Smooth muscle cell (in vitro differentiated cells): Measurements from ENCODE around the gene MRPS27. TPM values are rescaled to one million over a fixed set of nuclear protein-coding genes. Genes with fewer than 3 reads are reported as not detected.

Experiments
- DNase-seq: peaks from one replicate; lab custom pipeline; 2025; ENCODE audit not compliant: unreplicated experiment; lab: John Stamatoyannopoulos, UW
- H2AFZ ChIP-seq: fragments of 200-600 bp; sonication (generic); 2 replicates; pipeline ENCODE4 v1.6.0; 2016; ENCODE audit warnings: antibody characterized with exemption, low read depth, mild to moderate bottlenecking
- H3F3A ChIP-seq: fragments of 200-600 bp; sonication (generic); 2 replicates; pipeline ENCODE4 v1.6.0; 2017; ENCODE audit warnings: antibody characterized with exemption, low read depth
- H3K27ac ChIP-seq: fragments of 200-600 bp; sonication (generic); 2 replicates; pipeline ENCODE4 v1.5.1; 2016; ENCODE audit warnings: low read depth, mild to moderate bottlenecking
- H3K27me3 ChIP-seq: fragments of 200-600 bp; sonication (generic); 2 replicates; pipeline ENCODE4 v1.6.1; 2016; ENCODE audit warnings: low read depth, mild to moderate bottlenecking
- H3K36me3 ChIP-seq: fragments of 200-600 bp; sonication (generic); 2 replicates; pipeline ENCODE4 v1.5.1; 2016; ENCODE audit warnings: low read depth
- H3K4me1 ChIP-seq: fragments of 200-600 bp; sonication (generic); 2 replicates; pipeline ENCODE4 v1.5.1; 2016; ENCODE audit warnings: low read depth
- H3K4me2 ChIP-seq: fragments of 200-600 bp; sonication (generic); 2 replicates; pipeline ENCODE4 v1.6.0; 2016; ENCODE audit warnings: mild to moderate bottlenecking
- H3K4me3 ChIP-seq: fragments of 200-600 bp; sonication (generic); 2 replicates; pipeline ENCODE4 v1.5.1; 2016; ENCODE audit warnings: mild to moderate bottlenecking
- H3K79me2 ChIP-seq: fragments of 200-600 bp; sonication (generic); 2 replicates; pipeline ENCODE4 v1.6.0; 2016; ENCODE audit warnings: low read depth, mild to moderate bottlenecking
- H3K9ac ChIP-seq: fragments of 200-600 bp; sonication (generic); 2 replicates; pipeline ENCODE4 v1.6.0; 2016; ENCODE audit warnings: low read depth
- H3K9me3 ChIP-seq: fragments of 200-600 bp; sonication (generic); replicated peaks from 2 replicates; pipeline ENCODE4 v1.5.1; 2016; ENCODE audit warnings: low read depth
- H4K20me1 ChIP-seq: fragments of 200-600 bp; sonication (generic); 2 replicates; pipeline ENCODE4 v1.6.0; 2016; ENCODE audit warnings: low read depth
- WGBS: methylation state at CpG from one replicate; pipeline ENCODE4 v1.1.7; 2016; ENCODE audit warnings: low lambda C conversion rate; 5-methylcytosine and 5-hydroxymethylcytosine counted together
- polyA plus RNA-seq: library from polyadenylated mRNA; unstranded; fragments of >200 nt; fragmentation: Nextera tagmentation; extraction: Ambion mirVana; gene quantifications from 2 replicates; pipeline ENCODE4 v1.2.1, GENCODE V29; 2016
- total RNA-seq: library from RNA; depleted of rRNA; stranded (reverse); fragments of >200 nt; gene quantifications from 2 replicates; pipeline ENCODE4 v1.2.3, GENCODE V29; 2014
- TF ChIP-seq, protein P1 (sequence below): fragments of 200-600 bp; sonication (generic); IDR thresholded peaks from 2 replicates; pipeline ENCODE4 v1.5.1; 2017; ENCODE audit warnings: borderline replicate concordance, mild to moderate bottlenecking, antibody characterized with exemption; ENCODE audit not compliant: insufficient read depth, poor library complexity, severe bottlenecking

The MRPS27 gene
- total and polyA plus RNA-seq, 2 experiments from 2014 or later = 36.7 to 38.3 TPM

DNA sequence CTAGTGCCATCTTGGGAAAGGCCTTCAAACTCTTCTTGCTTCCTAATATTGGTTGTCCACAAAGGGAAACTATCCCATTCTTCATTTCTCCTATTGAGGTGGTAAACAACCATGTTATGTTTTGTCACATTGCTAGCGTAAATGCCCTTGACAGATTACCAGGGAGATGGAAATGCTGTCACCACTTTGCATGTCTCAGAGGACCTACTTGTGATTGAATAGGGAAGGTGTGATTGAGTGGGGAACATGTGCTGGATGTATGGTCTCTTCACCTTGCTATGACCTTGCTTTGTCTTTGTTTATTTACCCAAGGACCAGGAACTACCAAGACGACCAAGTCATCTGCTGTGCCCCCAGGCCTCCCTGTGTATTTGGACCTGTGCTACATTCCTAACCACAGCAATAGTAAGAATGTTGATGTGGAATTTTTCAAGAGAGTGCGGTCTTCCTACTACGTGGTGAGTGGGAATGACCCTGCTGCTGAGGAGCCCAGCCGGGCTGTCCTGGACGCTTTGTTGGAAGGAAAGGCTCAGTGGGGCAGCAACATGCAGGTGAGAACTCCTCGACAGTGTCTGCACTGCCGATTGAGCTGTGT lies 116.7 kb downstream of the MRPS27 start:
- H3K27ac ChIP-seq = peak overlapping the region; percentile 26
- no peak overlapping the region for H3K9ac ChIP-seq
- no peak overlapping the region for H3K4me3 ChIP-seq
- H3K27me3 ChIP-seq = no peaks in the 10 kb centered on the region
- peaks cover 23% of the 10 kb centered on the region for H3F3A ChIP-seq
- peaks cover 15% of the 10 kb centered on the region for H3K36me3 ChIP-seq
- DNase-seq = no peak
- no peak overlapping the region for H2AFZ ChIP-seq
- peaks cover 5% of the 10 kb centered on the region for H3K79me2 ChIP-seq
- TF ChIP-seq, protein P1, sequence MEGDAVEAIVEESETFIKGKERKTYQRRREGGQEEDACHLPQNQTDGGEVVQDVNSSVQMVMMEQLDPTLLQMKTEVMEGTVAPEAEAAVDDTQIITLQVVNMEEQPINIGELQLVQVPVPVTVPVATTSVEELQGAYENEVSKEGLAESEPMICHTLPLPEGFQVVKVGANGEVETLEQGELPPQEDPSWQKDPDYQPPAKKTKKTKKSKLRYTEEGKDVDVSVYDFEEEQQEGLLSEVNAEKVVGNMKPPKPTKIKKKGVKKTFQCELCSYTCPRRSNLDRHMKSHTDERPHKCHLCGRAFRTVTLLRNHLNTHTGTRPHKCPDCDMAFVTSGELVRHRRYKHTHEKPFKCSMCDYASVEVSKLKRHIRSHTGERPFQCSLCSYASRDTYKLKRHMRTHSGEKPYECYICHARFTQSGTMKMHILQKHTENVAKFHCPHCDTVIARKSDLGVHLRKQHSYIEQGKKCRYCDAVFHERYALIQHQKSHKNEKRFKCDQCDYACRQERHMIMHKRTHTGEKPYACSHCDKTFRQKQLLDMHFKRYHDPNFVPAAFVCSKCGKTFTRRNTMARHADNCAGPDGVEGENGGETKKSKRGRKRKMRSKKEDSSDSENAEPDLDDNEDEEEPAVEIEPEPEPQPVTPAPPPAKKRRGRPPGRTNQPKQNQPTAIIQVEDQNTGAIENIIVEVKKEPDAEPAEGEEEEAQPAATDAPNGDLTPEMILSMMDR = no peak
- 92% methylated on average over 8 of the region's 8 CpGs for WGBS
- H3K4me1 ChIP-seq = peaks cover 6% of the 10 kb centered on the region
- no peak overlapping the region for H3K4me2 ChIP-seq
- H4K20me1 ChIP-seq = peaks cover 8% of the 10 kb centered on the region
- H3K9me3 ChIP-seq = no peaks in the 10 kb centered on the region

- no peak for DNase-seq
- peaks cover 23% of the 10 kb centered on the region for H3F3A ChIP-seq
Measured at GRCh38 chr5:72202331-72202825, 117.7 kb downstream of the MRPS27 start.

DNA sequence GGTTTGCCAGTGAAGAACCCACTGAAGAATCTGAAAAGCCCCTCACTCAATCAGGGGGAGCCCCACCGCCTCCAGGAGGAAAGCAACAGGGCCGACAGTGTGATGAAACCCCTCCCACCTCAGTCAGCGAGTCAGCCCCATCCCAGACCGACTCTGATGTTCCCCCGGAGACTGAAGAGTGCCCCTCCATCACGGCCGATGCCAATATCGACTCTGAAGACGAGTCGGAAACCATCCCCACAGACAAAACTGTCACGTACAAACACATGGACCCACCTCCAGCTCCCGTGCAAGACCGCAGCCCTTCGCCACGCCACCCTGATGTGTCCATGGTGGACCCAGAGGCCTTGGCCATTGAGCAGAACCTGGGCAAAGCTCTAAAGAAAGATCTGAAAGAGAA lies 120.4 kb downstream of the MRPS27 start:
- TF ChIP-seq, protein P1 = no peak
- Histone ChIP-seq H4K20me1 (peaks cover 8% of the 10 kb centered on the region), H3K9ac (no peak overlapping the region), H3K9me3 (no peaks in the 10 kb centered on the region), H3K27me3 (no peaks in the 10 kb centered on the region), H3K27ac (no peak overlapping the region), H3K4me2 (no peak overlapping the region), H3K4me3 (no peak overlapping the region), H3K4me1 (no peaks in the 10 kb centered on the region), H3K36me3 (peaks cover 23% of the 10 kb centered on the region), H3F3A (peaks cover 11% of the 10 kb centered on the region), H3K79me2 (peaks cover 5% of the 10 kb centered on the region), H2AFZ (no peak overlapping the region)
- DNase-seq = no peak
- WGBS = 97% methylated on average over 15 of the region's 15 CpGs

More at GRCh38 chr5:72202331-72202825, 117.7 kb downstream of the MRPS27 start:
- Histone ChIP-seq H3K36me3 (peaks cover 24% of the 10 kb centered on the region), H3K9ac (no peak overlapping the region), H3K4me3 (no peak overlapping the region), H3K4me2 (no peak overlapping the region), H3K27me3 (no peaks in the 10 kb centered on the region), H3K4me1 (no peaks in the 10 kb centered on the region), H3K27ac (peak overlapping the region; percentile 14), H2AFZ (no peak overlapping the region), H3K9me3 (no peaks in the 10 kb centered on the region), H3K79me2 (peaks cover 5% of the 10 kb centered on the region), H4K20me1 (peaks cover 8% of the 10 kb centered on the region)
- WGBS = 96% methylated on average over 3 of the region's 3 CpGs
- TF ChIP-seq, protein P1 = no peak

- H2AFZ ChIP-seq = no peak overlapping the region
- no peak overlapping the region for H3K4me3 ChIP-seq
- H4K20me1 ChIP-seq = peaks cover 11% of the 10 kb centered on the region
- no peaks in the 10 kb centered on the region for H3F3A ChIP-seq
- H3K36me3 ChIP-seq = peaks cover 14% of the 10 kb centered on the region
- no peak overlapping the region for H3K27ac ChIP-seq
- H3K27me3 ChIP-seq = no peaks in the 10 kb centered on the region
- H3K4me2 ChIP-seq = no peak overlapping the region
- H3K79me2 ChIP-seq = peaks cover 5% of the 10 kb centered on the region
- DNase-seq = no peak
- TF ChIP-seq, protein P1 = no peak
- no peaks in the 10 kb centered on the region for H3K9me3 ChIP-seq
- 96% methylated on average over 5 of the region's 5 CpGs for WGBS
- no peaks in the 10 kb centered on the region for H3K4me1 ChIP-seq
- no peak overlapping the region for H3K9ac ChIP-seq
Measured at GRCh38 chr5:72197393-72197792, 122.6 kb downstream of the MRPS27 start.
